Endometrial microvascular endothelial cells (primary cell): ENCODE data around the gene BEX5. TPM values are rescaled to one million over a fixed set of nuclear protein-coding genes. Genes with fewer than 3 reads are reported as not detected.
"Not testable (repeated sequence)": the region's sequence is repeated elsewhere in the genome, so short reads cannot be mapped to it uniquely, and the experiment has no call there.

ENCODE experiments used
- in situ Hi-C: cut with HindIII; loops from 2 replicates; pipeline ENCODE4 v1.10.0; 2017; ENCODE audit warnings: low sequenced_read_pairs, low pct_unique_long_range_greater_than_20kb; ENCODE audit errors: inconsistent ontology term
- total RNA-seq: library from RNA; depleted of rRNA; stranded (reverse); fragments of >200 nt; gene quantifications from one replicate; pipeline ENCODE4 v1.2.3, GENCODE V29; 2015; ENCODE audit errors: inconsistent ontology term

Gene BEX5
- 0.74 TPM for total RNA-seq

GRCh38 chrX:102155806-102156179 lies at the start of gene BEX5:
Gene BEX5, minus strand, starts transcription at chrX:102155977. Its CDS starts 1,712 bp downstream, at chrX:102154265.
- in situ Hi-C loops, result no loop called here

DNA sequence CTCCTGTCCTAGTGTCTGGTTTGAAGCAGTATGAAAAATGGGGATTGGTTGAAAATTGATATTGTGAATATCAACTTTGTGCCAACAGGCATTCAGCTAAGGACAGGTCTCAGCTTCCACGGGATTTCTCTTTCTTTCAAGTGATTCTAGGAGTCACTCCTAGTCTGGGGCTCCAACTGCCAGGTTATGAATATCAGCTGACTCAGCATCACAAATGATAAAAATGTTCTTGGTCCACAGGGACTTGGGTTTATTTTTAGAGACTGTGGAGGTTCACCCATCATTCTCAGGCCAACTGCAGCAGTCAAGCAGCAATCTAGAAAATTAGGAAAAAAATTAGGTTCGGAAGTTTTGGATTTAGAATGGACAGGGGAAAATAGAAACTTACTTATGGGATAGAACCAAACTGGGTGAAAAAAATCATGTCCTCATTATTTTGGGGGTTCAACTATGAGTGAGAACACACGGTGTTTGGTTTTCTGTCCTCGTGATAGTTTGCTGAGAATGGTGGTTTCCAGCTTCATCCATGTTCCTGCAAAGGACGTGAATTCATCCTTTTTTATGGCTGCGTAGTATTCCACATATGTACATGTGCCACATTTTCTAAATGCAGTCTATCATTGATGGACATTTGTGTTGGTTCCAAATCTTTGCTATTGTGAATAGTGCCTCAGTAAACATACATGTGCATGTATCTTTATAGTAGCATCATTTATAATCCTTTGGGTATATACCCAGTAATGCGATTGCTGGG lies 30.4 kb upstream of the BEX5 start:
- in situ Hi-C loops, result no loop called here

GRCh38 chrX:102154900-102155805 lies 624 bp downstream of the BEX5 start:
- in situ Hi-C loops, result no loop called here

DNA sequence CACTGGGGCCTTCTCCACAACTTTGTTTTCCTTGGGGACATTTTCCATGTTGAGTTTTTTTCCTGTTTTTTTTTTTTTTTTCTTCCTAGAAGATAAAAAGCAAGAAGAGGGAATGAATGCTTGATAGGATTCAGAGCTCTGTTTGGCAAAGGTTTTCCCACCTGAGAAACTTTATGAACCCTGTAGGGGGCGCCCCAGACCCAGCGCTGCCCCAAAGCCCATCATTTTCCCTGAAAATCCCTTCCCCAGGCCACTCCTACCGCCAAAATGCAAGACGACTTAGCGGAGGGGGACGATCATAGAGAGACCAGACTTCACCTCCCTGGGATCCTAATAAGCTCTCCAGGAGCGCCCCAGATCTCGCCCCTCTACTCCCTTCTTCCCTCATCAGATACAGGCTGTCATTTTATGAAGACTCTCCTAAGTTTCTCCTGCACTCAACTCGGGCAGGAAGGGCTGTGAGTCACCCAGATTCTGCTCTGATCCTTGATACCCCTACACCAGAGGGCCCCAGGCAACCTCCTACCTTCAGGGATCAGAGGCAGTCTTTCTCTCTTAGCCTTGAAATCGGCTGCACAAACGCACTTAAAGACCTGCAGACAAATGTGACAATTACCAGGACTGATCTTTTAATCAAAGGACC lies 1.4 kb downstream of the BEX5 start:
- in situ Hi-C loops, result no loop called here

- in situ Hi-C loops, result not testable (repeated sequence)
These were observed 13.5 kb downstream of the BEX5 start, which contains the start of gene TCEAL6 for GRCh38 chrX:102142274-102142673. Gene TCEAL6, minus strand, starts transcription at chrX:102142481.

GRCh38 chrX:102141631-102142030 lies 14.1 kb downstream of the BEX5 start:
- in situ Hi-C loops, result not testable (repeated sequence)

DNA sequence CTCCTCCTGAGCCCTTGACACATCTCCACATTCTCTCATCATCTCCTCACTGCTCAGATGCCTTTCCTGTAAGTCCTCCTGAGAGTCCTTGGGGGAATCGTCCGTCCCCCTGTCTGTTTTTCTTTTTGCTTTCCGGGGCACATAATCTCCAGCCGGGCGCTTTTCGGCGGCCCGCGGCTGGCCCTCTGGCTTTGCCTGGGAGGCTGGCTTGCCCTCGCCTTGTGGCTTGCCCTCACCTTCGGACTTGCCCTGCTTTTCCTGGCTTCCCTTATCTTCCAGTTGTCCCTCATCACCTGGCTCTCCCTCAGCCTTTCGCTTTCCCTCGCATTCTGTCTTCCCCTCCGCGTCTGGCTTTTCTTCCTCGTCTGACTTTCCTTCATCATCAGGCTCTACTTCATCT lies 14.9 kb downstream of the BEX5 start:
- in situ Hi-C loops, result not testable (repeated sequence)

DNA sequence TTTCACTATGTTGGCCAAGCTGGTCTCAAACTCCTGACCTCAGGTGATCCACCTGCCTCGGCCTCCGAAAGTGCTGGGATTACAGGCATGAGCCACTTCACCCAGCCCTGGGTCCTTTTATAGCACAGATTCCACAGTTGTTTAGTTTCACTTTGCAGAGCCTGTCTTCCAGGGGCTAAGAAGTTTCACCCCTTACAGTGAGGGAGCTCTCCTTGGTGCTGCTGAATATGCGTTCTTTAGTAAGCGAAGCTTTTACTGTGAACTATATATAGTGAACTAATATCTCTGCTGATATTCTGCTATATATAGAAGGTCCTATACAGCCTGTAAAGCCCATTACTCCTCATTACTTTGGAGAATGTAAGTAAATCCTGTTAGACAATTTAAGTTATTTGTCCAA lies 17.7 kb downstream of the BEX5 start:
- in situ Hi-C loops, result no loop called here

DNA sequence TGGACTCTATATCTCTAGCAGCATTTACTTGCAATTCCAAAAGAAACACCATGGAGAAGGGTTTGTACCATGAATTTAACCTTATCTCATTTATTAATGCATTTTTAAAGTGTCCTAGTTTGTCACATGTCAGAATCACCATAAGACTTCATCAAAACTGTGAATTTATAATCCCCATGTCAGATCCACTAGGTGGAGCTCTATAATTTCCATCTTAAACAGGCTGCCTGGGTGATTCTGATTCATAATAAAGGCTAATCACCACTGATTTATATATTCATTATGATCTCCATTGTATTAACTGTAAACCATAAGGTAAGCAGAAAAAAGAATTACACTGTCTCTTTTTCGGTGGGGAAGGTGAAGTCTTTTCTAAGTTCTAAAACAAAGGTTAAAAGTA lies 26.3 kb downstream of the BEX5 start:
- in situ Hi-C loops, result no loop called here

DNA sequence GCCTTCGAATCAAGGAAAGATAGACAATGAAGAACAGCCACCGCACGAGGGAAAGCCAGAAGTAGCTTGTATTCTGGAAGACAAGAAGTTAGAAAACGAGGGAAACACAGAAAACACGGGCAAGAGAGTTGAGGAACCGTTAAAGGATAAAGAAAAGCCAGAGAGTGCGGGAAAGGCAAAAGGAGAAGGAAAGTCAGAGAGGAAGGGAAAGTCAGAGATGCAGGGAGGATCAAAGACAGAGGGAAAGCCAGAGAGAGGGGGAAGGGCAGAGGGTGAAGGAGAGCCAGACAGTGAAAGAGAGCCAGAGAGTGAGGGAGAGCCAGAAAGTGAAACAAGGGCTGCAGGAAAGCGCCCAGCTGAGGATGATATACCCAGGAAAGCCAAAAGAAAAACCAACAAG lies 28.9 kb downstream of the BEX5 start:
- in situ Hi-C loops, result no loop called here

GRCh38 chrX:102126080-102126818 lies 29.5 kb downstream of the BEX5 start:
- in situ Hi-C loops, result not testable (repeated sequence)

- in situ Hi-C loops, result not testable (repeated sequence)
These were observed 30.3 kb downstream of the BEX5 start, which contains the start of gene TCEAL2 for GRCh38 chrX:102125436-102125835. Gene TCEAL2, plus strand, starts transcription at chrX:102125679. Its CDS starts 1,152 bp downstream, at chrX:102126831.

DNA sequence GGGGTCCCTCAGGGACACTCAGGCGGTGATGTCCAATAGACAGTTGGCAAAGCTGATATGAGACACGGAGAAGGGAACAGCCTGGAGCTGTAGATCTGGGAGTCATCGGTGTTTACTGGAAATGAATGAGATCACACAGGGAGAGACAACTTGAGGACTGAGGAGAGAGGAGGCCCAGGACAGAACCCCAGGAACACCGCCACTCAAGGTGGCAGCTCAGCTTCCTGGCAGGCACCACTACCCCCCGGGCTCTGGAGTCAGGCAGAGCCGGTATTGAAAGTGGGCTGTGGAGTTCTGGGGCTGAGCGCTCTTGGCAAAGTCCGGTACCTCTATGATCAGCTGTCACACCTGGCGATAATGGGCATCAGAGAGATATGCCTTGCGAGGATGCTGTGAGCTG lies 30.8 kb downstream of the BEX5 start:
- in situ Hi-C loops, result not testable (repeated sequence)

GRCh38 chrX:102115748-102116147 lies 40.0 kb downstream of the BEX5 start:
- in situ Hi-C loops, result no loop called here

- in situ Hi-C loops, result no loop called here
These were observed 42.4 kb downstream of the BEX5 start for GRCh38 chrX:102113367-102113766.
